ENCODE data around the gene ARHGAP28.

GRCh38 chr18:6950641-6951040 lies 221.1 kb downstream of the ARHGAP28 start:
- TF ChIP-seq POLR2AphosphoS5 (IDR thresholded peaks at IDR 0.05) (no peak), POLR2A (IDR thresholded peaks at IDR 0.05) (no peak), CTCF (IDR thresholded peaks at IDR 0.05) (no peak), EP300 (IDR thresholded peaks at IDR 0.05; ENCODE audit: low read depth) (no peak)

All from transverse colon (tissue), 4 donors.